GM12875 (cell line): ENCODE results near the gene NADK.
A peak's percentile ranks its signal among the peaks of the same experiment; 100 is the strongest.

Experiments
- H3K4me3 ChIP-seq: one replicate; pipeline ENCODE4 v1.5.1; 2011; ENCODE audit warnings: low read depth, low read length, control low read depth
- CTCF ChIP-seq: IDR thresholded peaks from 2 replicates; pipeline ENCODE4 v1.5.1; 2011; ENCODE audit warnings: low read depth, mild to moderate bottlenecking, control low read depth, inconsistent platforms, low read length, moderate library complexity, borderline replicate concordance; ENCODE audit not compliant: insufficient read depth

NADK gene

GRCh38 chr1:1780598-1781525 is 2.6 kb upstream of the NADK start:
- no peak overlapping the region for H3K4me3 ChIP-seq
- no peak for TF ChIP-seq CTCF

DNA sequence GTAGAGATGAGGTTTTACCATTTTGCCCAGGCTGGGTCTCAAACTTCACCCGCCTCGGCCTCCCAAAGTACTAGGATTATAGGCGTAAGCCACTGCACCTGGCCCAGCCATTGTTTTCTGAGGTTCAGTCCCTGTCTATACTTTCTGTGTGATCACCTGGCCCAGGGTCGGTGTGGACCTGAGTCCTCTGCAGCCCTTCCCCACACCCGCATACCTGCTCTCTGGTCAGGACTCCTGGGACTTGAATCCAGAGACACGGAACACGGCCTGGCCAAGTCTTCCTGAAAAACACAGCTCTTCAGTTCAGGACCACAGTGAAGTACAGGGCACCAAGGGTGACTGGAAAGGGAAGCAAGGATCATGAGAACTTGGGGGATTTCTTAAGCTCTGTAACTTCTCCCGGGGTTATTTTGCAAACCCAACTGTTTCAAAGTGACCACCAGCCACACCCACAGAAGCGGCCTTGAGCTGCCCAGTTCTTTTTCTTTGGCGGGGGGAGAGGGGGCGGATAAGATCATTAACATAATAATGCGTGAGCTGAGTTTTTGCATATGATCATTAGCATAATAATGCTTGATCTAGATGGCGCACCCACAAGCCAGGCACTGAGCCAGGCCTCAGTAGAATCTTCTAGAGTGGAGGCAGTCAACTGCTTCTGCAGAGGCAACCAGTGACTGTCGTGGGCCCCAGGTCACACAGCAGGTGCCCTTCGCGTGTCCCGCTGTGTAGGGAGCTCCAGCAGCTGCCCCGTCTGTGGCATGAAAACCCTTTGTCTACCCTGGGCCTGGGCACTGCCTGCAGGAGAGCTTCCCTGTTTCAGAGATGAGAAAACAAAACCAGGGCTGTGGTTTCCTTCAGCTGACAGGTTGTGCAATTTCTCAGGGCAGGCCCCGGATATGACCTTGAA is 1.7 kb upstream of the NADK start:
- TF ChIP-seq CTCF, result no peak
- peak overlapping the region; percentile 2 for H3K4me3 ChIP-seq

- TF ChIP-seq CTCF, result no peak
- peak overlapping the region; percentile 60 for H3K4me3 ChIP-seq
Observed at GRCh38 chr1:1779320-1779675, 1.0 kb upstream of the NADK start.

GRCh38 chr1:1778663-1779319 is 521 bp upstream of the NADK start:
- peak; percentile 50; the same call in 1 of the 2 replicates for TF ChIP-seq CTCF
- peak overlapping the region; percentile 60 for H3K4me3 ChIP-seq

DNA sequence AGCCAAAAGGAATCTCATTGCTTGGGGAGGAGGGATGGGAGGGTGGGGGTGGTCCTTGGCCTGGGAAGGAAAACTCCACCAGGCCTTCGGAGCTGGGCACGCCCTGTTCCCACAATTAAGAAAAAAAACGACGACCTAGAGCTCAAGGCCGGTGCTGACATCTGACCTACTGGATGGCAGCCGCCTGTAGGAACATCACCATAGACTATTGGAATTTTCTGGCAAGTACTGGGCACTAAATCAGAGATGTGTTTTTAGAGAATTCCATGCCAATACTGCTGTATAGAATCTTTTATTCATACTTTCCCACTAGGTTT is 729 bp downstream of the NADK start:
- peak overlapping the region; percentile 98 for H3K4me3 ChIP-seq
- TF ChIP-seq CTCF, result no peak

GRCh38 chr1:1776672-1777582 is 1.3 kb downstream of the NADK start:
- peak overlapping the region; percentile 98 for H3K4me3 ChIP-seq
- no peak for TF ChIP-seq CTCF
